DMS53 (cell line): ENCODE results near the gene MMP19.
"Not testable (repeated sequence)": the region's sequence is repeated elsewhere in the genome, so short reads cannot be mapped to it uniquely, and the experiment has no call there.

Experiments
- DNase-seq: peaks from one replicate; lab custom pipeline; 2025; lab: John Stamatoyannopoulos, UW

MMP19 gene, protein sequence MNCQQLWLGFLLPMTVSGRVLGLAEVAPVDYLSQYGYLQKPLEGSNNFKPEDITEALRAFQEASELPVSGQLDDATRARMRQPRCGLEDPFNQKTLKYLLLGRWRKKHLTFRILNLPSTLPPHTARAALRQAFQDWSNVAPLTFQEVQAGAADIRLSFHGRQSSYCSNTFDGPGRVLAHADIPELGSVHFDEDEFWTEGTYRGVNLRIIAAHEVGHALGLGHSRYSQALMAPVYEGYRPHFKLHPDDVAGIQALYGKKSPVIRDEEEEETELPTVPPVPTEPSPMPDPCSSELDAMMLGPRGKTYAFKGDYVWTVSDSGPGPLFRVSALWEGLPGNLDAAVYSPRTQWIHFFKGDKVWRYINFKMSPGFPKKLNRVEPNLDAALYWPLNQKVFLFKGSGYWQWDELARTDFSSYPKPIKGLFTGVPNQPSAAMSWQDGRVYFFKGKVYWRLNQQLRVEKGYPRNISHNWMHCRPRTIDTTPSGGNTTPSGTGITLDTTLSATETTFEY

DNA sequence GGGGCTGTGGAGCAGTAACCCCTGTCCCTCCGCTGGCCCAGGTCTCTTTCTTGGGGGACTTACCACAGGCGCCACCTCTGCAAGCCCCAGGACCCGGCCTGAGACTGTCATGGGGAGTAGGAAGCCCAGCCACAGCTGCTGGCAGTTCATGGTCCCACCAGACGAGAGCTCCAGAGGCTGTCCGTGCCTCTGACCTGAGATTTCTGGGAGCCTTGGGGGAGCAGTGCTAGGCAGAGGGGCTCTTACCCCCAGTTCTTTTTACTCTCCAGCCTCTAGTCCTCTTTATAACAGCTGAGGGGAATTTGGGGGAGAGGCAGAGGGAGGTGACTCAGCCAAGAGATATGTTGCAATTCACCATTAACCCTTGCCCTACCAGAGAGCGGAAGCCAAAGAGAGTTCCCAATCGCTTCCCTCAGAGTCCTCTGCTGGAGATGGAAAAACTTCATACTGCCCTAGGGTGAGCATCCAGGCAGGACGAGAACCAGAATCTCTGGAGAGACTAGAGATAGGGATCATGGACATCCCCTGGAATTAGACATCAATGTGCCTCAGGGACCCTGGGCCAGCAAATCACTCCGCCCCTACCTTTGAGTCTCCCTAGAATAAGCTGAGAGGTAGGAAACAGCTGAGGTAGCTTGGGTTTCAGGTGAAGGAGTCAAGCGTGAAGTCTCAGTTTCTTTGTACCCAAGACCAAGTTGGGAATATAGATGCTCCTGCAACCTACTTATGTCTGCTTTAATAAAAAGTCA lies at the start of gene MMP19:
MMP19 (minus strand) TSS at position 256 of the 749 bp plus-strand sequence; CDS start at position 150, 106 bp downstream.
- DNase-seq = no peak

DNA sequence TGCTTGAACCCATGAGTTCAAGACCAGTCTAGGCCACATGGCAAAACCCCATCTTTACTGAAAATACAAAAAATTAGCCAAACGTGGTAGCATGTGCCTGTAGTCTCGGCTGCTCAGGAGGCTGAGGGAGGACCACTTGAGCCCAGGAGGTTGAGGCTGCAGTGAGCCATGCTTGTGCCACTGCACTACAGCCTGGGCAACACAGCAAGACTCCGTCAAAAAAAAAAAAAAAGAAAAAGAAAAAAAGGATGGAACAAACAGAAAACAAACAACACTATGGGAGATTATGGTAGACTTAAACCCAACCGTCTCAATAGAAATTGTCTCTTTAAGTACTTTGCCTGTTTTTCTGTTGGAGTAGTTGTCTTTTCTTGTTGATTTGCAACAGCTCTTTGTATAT lies 48.6 kb upstream of the MMP19 start:
- DNase-seq = no peak

DNA sequence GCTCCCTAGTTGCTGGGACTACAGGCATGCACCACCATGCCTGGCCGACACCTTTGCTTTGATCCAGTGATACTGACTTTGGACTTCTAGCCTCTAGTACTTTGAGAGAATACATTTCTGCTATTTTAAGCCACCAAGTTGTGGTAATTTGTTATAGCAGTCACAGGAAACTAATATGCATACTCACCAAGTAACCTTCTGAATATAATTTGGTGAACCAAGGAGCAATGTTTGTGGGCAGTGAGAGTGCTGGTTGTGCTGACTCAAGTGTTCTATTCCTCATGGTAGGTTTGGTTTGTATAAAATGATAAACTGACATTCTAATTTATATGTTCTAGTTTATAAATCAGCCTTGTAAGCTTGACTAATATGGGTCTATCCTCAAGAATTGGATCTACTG lies 42.4 kb upstream of the MMP19 start:
- no peak for DNase-seq

DNA sequence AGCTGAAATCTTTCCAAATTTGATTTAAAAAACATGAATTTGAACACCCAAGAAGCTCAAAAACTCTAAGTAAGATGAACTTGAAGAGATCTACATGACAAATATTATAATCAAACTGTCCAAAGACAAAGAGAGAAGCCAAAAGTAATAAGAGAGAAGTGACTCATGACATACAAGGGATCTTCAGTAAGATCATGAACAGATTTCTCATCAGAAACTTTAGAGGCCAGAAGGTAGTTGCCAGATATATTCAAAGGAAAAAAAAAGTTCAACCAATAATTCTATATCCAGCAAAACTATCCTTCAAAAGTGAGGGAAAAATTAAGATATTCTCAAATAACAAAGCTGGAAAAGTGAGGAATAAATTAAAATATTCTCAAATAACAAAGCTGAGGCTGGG lies 35.1 kb upstream of the MMP19 start:
- DNase-seq = no peak

DNA sequence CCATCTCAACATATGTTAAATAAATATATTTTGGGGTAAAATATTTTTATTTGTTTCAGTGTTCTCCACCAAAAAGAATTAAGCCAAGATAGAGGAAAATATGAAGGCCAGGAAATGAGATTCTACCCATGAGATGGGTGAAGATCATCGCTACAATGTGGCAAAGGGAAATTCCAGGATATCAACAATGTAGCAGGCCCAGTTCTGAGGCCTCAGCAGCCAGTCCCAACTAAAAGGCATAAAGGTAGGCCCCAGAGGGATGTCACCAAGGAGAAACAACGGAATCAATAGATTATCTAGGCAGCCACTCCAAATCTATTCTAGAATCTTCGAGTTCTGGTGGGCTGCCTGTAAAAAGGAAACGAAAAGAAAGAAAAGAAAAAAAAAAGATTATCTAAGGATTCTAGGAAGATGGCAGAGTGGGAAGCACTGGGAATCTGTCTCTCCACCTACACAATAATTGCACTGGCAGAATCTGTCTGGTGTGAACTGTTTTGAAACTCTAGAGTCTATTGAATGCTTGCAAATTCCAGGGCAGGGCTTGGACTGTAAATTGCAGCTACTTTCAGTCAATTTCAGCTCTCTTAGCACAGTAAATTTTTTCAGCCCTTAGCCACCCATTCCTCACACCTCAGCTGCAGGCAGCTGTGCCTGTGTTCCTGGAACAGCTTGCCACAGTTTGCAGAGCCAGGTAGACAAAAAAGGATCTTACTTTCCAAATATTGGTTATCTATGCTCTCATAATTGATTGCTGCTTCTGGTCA lies 33.1 kb upstream of the MMP19 start:
- no peak for DNase-seq

DNA sequence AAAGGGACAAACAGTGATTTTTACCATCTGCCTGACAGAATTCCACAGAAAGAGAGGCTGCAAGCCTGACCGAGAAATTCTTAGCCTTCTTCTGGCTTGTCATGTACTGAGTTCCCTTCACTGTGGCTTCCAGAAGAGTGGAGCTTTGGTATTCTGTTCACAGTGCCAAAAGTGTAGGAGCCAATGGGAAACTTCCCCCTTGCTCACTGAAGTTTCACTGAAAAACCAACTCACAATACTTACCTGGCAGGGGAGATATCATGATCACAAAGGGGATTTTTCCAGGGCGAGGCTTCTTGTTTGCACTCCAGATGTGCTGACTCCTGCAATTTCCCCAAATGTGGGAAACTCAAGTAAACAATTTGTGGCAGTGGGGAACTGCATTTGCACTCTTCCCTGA lies 31.7 kb upstream of the MMP19 start:
- DNase-seq = no peak

DNA sequence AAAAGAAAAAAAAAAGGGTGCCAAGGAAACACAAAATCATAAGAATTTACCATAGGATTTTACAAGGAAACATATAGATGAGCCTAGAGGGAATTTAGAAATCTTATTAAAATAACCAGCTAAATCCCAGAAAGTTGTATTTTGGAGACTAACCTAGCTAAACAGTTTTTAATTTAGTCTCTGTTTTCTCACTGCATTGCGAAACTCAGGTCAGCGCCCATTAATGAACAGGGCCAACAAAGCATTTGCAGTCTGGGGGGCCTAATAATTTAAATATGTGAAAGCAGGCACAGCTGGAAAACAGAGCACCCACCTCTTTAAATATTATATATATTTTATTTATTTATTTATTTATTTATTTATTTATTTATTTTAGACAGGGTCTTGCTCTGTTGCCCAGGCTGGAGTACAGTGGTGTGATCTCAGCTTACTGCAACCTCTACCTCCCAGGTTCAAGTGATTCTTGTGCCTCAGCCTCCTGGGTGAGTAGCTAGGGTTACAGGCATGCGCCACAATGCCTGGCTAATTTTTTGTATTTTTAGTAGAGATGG lies 23.8 kb upstream of the MMP19 start:
- not testable (repeated sequence) for DNase-seq

DNA sequence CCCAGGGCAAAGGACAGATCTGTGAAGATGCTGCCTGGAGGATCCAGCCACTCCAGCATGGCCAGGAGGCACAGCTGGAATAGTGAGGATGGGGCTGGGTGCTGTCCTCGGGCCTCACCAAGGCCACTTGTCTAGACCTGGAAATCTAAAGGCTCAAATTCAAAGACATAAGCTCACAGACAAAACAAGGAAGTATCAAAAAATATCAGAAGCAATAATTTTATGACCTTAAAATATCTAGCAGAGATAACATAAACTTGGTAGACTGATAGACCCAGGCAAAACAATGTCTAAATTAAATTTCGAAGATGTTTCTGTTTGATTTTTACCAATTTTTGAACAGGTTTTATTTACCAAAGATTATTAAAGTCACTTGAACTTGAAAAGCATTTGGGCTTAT lies 22.6 kb upstream of the MMP19 start:
- no peak for DNase-seq

DNA sequence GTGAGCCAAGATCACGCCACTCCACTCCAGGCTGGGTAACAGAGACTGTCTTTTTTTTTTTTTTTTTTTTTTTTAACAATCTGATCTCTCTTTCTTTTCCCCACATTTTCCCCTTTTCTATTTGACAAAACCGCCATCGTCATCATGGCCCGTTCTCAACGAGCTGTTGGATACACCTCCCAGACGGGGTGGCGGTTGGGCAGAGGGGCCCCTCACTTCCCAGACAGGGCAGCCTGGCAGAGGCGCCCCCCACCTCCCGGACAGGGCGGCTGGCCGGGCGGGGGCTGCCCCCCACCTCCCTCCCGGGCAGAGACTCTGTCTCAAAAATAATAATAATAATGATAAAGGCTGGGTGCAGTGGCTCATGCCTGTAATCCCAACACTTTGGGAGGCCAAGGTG lies 20.2 kb upstream of the MMP19 start:
- not testable (repeated sequence) for DNase-seq

DNA sequence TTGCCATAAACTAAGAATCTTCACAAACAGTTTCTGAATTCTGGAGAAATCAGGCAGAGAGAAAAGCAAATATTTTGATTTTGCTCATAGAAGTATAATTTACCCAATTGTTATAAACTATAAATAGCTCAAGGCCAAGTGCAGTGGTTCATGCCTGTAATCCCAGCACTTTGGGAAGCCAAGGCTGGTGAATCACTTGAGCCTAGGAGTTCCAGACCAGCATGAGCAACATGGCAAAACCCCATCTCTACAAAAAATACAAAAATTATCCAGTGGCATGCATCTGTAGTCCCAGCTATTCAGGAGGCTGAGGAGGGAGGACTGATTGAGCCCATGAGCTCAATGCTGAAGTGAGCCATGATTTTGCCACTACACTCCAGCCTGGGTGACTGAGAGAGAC lies 19.6 kb upstream of the MMP19 start:
- DNase-seq = no peak

DNA sequence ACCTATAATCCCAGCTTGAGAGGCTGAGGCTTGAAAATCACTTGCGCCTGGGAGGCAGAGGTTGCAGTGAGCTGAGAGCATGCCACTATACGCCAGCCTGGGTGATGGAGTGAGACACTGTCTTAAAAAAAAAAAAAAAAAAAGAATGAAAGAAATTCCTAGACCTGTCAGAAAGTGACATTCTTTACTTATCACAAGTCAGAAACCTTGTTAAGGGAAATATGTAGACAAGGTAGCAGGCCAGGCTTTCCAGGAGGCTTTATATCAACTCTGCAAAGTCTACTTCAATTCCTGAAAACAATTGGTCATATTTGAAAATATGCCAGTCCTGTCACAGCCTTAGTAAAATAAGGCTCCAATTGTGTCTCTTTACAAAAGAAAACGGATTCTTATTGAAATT lies 19.1 kb upstream of the MMP19 start:
- DNase-seq = no peak

DNA sequence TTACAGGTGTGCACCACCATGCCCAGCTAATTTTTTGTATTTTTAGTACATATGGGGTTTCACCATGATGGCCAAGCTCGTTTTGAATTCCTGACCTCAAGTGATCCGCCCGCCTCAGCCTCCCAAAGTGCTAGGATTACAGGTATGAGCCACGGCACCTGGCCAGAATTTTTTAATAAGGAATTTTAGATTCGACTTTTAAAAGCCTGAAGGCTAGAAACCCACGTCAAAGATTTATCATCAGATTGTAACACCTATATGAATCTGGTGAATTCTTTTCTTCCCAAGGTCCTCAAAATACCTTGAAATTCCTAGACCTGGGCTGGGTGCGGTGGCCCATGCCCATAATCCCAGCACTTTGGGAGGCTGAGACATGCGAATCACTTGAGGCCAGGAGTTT lies 18.7 kb upstream of the MMP19 start:
- no peak for DNase-seq

DNA sequence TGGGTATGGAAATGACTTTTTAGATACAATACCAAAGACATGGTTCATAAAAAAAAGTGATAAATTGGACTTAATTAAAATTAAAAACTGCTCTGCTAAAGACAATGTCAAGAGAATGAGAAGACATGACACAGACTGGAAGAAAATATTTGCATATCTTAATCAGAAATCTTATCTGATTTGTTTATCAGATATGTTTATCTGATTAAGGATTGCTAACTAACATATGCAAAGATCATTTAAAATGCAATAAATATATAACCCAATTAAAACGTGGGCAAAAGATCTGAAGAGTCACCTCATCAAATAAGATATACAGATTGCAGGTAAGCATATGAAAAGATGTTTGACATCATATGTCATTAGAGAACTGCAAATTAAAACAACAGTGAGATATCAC lies 10.0 kb upstream of the MMP19 start:
- no peak for DNase-seq

DNA sequence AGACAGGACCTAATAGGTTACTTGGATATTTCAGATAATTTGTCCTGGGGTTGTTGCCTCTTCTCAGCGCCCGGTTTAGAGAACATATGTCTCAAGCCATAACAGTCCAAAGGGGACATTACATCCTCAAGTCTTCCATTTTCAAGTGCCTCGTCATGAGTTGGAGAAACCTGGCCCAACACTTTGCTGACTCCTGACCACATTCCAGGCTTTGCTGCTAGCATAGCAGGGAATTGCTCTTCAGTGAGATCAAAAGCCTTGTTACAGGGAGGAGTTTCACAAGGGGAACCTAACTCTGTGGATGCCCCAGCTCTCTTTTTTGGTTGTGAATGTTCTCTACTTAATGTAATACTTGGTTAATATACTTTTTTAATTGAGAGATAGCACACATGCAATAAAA lies 8.2 kb upstream of the MMP19 start:
- no peak for DNase-seq

DNA sequence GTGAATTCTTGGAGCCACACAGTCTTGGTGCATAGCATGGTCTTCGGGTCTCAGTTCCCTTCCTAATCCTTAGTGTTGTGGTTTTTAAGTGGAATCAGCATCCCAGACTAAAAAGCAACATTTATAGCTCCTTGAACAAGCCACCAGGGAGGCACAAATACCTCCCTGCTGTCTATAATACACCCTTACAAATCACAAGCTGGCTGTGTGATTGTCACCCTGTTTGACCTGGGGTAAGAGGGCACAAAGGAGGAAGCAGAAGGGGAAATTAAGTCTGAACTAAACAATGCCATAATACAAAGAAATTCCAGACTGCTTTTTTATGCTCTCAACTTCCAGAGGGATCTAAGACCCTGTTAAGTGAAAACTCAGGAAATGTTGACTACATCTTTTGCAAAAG lies 7.7 kb upstream of the MMP19 start:
- DNase-seq = no peak

DNA sequence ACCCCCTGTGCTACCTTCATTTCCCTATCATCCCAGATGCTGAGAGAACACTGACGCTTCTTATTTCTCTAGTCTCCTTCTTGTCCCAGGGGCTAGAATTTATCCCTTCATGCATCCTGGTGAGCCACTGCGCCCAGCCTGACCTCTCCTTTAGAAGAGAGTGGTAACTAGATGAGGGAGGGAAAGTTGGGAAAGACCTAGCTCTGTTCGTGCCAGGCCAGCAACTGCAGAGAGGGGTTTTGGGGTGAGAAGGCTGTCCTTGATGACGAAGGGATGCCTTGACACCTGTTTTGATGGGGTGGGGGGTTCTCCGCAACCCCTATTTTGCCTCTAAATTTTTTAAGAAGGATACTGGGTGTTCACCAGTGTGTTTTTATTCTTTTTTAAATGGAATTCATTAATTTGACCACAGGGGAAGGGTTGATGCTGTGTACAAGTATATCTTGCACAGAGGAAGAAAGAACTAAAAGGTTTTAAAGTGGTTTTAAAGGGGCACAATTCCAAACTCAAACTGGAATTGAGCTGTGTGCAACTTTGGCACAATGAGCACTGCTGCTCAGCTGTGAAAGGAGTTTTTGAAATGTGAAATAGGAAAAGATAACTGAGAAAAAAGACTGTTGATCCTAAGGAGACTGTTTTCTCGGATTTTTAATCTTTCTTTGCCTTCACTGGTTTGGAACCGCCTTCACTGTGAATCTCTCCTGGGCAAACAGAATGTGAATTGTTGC lies 7.0 kb upstream of the MMP19 start:
- no peak for DNase-seq

DNA sequence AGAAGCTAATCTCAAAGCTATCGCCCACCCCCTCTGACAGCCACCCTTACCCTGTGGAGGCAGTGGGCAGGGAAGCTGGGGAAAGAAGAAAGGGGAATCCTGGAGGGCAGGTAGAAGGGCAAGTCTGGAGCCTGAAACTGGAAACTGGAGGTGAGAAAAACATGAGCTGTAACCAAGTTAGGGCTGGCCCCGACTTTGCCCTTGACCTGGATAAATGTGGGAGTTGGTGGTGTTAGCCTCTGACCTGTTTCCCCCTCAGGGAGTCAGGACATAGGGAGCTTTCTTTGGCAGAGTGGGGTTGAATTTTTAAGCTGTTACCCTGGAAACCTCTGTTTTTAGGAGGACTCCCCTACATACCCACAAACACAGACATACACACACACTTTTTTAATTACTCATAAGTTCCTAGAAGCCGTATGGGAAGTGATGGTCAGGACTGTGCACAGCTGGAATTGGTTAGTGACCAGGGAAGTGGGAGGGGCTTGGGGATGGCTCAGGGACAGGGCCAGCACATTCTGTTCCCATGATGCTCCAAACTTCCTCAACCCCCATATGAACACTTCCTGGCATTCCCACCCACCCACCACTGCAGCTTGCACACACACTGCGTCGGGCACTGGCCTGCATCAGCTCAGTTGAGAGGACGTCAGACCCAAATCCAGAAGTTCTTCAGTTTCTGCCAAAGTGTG lies 5.0 kb upstream of the MMP19 start:
- DNase-seq = no peak

DNA sequence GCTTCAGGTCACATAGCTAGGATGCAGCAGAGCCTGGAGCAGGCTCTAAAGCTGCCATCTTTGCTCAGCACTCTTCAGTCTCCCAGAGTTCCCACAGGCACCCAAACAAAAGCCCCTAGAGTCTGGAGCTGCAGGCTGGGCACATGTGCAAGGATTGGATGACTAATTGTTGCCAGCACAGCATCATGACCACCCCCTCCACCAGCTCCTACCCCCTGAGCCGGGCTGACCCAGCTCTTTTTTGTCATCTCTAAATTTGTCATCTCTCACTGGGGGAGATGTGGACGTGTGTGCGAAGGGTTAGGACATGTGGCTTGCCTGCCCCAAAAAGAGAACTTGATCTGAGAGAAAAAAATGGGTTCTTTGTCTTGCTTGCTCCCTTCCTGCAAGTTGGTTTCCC lies 4.3 kb upstream of the MMP19 start:
- no peak for DNase-seq

DNA sequence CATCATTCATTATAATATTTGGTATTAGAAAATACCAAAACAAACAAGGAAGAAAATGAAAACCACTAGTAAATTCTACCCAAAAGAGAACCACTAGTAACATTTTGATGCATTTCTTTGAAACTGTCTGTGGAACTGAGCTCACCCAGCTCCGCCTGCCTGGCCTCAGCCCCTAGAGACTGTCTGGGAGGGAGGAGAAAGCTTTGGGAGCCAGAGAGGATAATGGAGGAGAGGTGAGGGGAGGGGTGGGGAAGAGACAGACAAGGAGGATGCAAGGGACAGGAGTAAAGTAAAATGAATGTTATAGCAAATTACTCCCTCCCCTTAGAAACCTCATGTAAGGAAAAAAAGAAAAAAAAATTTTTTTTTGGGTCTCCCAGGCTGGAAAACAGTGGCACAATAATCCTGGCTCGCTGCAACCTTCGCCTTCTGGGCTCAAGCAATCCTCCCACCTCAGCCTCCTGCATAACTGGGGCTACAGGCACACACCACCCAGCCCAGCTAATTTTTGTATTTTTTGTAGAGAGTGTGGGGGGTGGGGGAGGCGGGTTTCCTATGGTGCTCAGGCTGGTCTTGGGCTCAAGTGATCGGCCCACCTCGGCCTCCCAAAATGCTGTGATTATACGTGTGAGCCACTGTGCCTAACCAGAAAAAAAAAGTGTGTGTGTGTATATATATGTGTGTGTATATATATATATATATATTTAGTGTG lies 3.2 kb upstream of the MMP19 start:
- no peak for DNase-seq

DNA sequence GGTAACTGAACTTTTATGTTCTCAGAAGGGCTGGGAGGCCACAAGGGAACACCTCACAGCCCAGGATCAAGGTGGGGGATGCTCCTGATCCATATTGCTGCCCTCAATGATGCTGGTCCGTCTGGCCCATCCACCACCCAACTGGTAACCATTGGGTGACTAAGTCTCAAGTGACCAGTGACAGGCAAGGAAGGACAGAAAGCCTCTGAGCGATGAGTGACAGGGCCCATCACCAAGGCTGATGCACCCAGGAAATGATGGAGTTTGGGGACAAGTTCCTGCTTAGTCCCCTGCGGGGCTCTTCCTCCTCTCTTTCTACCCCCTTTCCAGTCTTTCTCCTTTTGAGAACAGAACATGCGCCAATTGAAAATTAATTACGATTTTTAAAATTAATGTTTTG lies 2.6 kb upstream of the MMP19 start:
- no peak for DNase-seq
